Activated naive CD4-positive, alpha-beta T cell treated with anti-CD3 and anti-CD28 coated beads, Interleukin-2, amount 50 U/mL, for 16 hours (primary cell): ENCODE results near the gene LGR6.

Experiments
- DNase-seq: peaks from one replicate; pipeline ENCODE4 v3.0.0-alpha.2; 2020

Gene LGR6

GRCh38 chr1:202268032-202268431 lies 74.4 kb downstream of the LGR6 start:
- no peak for DNase-seq

GRCh38 chr1:202268817-202269216 lies 75.2 kb downstream of the LGR6 start:
- DNase-seq = no peak

GRCh38 chr1:202270871-202271326 lies 77.3 kb downstream of the LGR6 start:
- no peak for DNase-seq

GRCh38 chr1:202272103-202272845 lies 78.7 kb downstream of the LGR6 start:
- DNase-seq = no peak

DNA sequence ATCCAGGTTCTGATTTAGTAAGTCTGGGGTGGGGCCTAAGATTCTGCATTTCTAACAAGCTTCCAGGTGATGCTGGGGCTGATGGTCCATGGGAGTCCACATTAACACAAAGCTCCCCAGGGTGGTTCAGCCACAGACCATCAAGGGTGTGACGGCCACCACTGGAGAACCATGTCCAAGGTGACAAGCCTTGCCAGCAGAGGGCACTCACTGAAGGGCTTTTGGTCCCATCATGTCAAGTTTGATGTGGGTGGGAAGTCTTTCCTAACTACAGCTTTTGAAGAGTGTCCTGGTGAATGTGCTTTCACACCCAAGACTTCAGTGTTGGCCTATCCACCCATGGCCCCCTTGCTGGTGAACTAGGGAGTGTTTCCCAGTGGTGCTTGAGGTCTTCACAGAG lies 81.0 kb downstream of the LGR6 start:
- DNase-seq = peak; percentile 27

- DNase-seq = no peak
These were observed 81.6 kb downstream of the LGR6 start for GRCh38 chr1:202275061-202275770.

DNA sequence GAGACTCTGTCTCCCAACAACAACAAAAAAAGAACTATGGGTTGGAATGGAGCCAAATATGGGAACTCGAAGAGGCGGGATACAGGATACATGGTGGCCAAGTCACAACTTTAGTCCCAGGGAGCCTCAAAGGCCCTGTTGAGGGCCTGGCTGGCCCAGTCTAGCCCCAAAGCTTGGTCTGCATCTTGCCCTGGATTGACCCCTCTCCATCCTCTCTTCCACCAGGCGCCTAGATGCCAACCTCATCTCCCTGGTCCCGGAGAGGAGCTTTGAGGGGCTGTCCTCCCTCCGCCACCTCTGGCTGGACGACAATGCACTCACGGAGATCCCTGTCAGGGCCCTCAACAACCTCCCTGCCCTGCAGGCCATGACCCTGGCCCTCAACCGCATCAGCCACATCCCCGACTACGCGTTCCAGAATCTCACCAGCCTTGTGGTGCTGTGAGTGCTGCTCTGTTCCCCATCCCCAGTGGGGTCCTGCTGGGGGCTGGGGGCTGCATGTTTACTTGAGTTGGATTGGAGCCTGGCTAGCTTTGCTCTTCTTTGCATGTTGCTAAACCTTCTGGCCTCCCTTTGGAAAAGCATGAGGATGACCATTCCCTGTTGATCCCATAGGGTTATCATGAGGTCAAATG lies 82.6 kb downstream of the LGR6 start:
- DNase-seq = no peak

- DNase-seq = no peak
These were observed 83.3 kb downstream of the LGR6 start for GRCh38 chr1:202276920-202277319.

DNA sequence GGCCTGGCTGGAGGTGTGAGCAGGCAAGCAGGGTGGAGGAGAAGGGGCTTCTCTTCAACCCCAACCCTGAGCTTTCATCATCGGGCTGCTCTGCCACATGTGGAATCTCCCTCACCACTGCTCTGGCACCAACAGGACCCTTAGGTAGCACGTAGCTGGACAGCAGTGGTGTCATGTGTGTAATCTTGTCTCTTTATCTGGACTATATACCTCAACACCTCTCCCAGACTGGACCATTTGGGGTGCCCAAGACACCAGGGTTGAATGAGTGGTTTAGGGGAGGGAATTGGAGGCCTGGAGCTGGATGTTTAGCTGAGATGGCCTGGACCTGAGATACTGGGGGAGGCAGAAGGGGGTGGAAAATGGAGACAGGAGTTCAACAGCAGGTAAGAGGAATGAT lies 85.2 kb downstream of the LGR6 start:
- DNase-seq = no peak

DNA sequence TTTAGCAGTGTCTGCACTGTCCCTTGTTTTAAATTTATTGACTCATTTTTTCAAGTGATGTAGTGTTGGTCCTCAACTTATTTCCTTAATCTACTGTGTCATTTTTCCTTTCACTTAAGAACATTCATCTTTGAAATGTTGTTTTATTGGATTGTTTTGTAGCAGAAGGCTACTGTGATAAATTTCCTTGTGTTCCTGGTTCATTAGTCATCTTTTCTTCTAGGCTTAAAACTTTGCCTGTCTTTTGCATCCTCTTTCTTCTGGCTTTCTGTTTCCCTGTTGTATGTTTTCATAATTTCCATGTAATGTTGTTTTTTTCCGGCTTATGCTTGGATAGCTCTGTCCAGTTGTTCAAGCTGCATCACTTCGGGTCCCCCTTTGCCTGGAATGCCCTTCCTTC lies 86.2 kb downstream of the LGR6 start:
- DNase-seq = no peak

GRCh38 chr1:202280595-202280994 lies 87.0 kb downstream of the LGR6 start:
- no peak for DNase-seq

DNA sequence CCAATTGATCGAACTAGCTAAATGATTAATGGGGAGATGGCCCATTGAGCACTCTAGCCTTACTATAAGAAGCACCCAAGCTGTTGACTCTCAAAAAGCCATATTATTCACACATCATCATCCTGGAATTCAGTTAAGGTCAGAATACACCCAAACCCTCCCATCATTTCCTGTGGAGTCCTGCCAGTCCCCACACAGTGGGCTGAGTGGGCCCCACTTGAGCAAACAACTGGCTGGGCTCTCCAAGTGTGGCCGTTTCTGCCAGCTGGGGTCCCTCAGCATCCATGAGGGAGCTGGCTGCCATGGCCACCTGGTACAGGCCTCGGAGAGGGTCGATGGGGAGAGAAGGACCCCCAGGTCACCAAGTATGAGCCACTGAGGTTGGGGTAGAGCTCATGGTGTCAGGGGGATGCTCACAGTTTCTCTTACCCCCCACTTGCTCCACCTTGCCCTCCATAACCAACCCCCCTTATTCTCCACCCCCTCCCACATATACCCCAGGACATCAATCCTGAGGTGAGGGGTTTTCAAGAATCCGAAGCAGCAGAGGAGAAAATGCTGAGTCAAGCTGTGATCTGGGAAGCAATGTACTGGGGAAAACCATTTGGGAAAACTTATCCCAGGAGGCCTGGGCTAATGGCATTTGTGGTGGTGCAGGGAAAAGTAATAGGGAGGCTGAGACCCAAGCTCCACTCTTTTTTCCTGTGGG lies 87.9 kb downstream of the LGR6 start:
- DNase-seq = no peak

DNA sequence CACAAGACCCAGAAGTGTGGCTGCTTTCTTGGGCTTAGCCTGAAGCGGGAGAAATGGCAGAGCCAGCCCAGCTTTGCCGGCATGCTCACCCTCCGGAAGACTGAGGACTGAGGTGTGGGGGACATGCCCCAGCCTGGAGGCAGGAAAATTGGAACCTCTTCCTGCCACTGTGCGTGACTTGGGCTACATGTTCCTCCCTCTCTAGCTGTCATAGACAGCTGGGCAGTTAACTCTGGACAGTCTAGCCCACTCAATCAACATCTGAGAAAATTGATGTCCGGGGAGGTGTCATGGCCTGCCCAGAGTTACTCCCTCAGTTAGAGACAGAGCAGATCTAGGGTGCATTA lies 88.4 kb downstream of the LGR6 start:
- no peak for DNase-seq

DNA sequence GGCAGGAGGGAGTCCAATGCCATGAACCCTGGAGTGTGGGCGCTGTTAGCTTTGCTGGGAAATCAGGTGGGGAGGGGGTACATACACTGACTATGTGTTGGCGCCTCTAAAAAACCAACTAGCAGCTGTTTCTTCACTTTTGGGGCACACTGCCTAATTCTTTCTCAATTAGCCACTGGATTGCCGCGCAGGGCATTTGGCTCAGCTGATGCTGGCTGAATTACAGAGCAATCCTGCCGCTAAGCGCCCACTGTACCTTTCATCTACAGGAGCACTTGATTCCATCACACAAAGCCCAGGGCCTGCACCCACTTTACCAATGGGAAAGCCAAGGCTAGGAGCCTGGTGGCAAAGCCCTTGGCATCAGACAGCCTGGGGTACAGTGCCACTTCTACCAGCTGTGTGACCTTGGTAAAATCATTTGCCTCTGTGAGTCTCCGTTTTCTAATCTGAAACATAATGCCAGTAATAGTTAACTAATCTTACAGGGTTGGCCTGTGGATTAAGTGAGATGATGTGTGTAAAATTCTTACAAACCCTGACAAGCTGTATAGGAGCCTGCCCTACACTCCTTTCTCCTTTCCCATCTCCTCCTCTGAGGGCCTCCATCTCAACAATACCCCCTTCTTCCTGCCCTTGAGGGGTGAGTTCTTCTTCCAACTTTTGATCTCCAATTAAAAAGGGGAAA lies 89.1 kb downstream of the LGR6 start:
- no peak for DNase-seq

DNA sequence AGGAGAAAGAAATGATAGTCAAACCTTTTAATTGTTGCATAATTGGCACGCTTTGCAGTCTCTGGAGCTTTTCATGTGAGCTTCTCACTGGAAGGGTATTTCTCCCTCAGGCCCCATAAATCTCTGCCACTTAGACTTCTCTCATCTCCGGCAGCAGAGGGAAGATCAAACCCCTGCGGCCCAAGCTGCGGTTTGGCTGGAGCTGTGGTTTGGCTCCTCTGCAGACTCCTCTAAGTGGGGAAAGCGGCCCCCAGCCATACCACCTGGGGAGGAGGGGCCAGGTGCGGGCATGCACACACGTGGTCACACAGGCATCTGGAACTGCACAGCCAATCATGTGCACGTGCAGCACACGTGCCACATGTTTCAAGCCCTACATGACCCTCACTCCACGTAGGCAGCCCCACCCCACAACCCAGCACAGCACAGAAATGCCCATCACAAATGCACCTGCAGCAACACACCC lies 89.8 kb downstream of the LGR6 start:
- no peak for DNase-seq

DNA sequence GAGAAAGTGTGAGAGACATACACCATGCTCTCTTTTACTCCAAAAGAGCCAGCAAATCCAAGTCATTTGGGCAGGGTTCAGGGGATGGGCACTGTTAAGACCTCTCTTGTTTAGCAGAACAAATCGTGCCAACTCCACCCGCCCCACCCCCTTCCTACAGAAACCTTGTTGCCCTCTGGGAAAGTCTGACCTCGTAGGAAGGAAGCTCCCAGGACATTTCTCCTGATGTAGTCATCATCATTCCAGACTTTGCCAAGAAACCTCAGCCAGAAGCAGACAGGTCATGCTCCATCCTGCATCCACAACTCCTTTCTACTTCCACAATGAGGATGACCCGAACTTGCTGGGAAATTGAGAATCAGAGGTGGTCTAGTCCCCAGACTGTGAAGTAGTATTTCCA lies 90.4 kb downstream of the LGR6 start:
- DNase-seq = no peak

- no peak for DNase-seq
These were observed 92.3 kb downstream of the LGR6 start for GRCh38 chr1:202285908-202286307.

DNA sequence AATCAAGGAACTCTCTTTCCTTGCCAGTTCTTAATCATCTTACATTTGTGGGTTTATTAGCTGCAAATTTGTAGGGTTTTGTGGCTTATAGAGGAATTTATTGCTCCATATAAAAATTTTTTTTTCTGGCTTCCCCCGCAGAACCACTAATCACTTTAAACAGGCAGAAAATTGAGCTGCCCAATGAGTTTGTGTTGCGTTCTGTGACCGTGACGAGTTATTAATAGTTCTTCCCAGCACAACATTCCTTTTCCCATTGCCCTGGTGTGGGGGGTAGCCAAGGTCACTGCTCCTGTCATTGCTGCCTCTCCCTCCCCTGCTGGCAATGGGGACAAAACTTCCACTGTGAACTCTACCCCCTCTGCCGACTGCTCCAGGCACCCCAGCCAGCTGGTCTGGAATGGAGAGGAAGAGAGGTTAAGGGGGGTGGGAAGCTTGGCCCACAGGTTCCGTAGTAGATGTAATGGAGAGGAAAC lies 93.1 kb downstream of the LGR6 start:
- DNase-seq = no peak

DNA sequence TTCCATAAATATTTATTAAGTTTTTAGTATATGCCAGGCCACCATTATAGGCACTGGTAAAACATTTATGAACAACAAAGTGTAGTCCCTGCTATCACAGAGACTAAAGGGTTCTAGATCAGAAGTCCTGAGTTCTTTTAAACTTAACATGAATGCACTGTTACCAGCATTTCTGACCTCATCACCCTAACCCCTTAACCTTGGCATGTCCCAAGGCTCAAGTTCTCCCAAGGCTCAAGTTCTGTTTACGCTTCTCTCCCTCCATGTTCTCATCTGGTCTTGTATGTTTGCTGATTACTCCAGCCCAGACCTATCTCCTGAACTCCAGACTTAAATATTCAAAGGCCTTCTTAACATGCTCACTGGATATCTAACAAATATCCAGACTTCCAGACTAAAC lies 93.6 kb downstream of the LGR6 start:
- DNase-seq = no peak

- DNase-seq = no peak
These were observed 94.6 kb downstream of the LGR6 start for GRCh38 chr1:202288177-202288576.

GRCh38 chr1:202289009-202289408 lies 95.4 kb downstream of the LGR6 start:
- DNase-seq = no peak

- DNase-seq = no peak
These were observed 97.4 kb downstream of the LGR6 start for GRCh38 chr1:202291001-202291400.
